ENCODE measurements around the gene DCPS. TPM values are rescaled to one million over a fixed set of nuclear protein-coding genes. Genes with fewer than 3 reads are reported as not detected.
A peak's percentile ranks its signal among the peaks of the same experiment; 100 is the strongest.
"Not testable (repeated sequence)": the region's sequence is repeated elsewhere in the genome, so short reads cannot be mapped to it uniquely, and the experiment has no call there.

The DCPS gene
- total RNA-seq, 1 donor from 2014 or later = 8.8 TPM

GRCh38 chr11:126366064-126366822, 62.4 kb downstream of the DCPS start:
- Mint-ChIP-seq H3K9me3 (no peaks in the 10 kb centered on the region), H3K36me3 (no peaks in the 10 kb centered on the region), H3K4me1 (peaks cover 21% of the 10 kb centered on the region), H3K27me3 (ENCODE audit: low read depth) (no peaks in the 10 kb centered on the region), H3K4me3 (peak overlapping the region; percentile 16), H3K27ac (peak overlapping the region; percentile 74)
- no peak for DNase-seq (ENCODE audit: low spot score in 2 of 2, unreplicated experiment in 2 of 2)
- TF ChIP-seq CTCF (IDR thresholded peaks at IDR 0.05; ENCODE audit: unreplicated experiment) = no peak

- not testable (repeated sequence) for H3K36me3 Mint-ChIP-seq; H3K9me3 Mint-ChIP-seq; H3K4me3 Mint-ChIP-seq; H3K27me3 Mint-ChIP-seq (ENCODE audit: low read depth); DNase-seq (ENCODE audit: low spot score in 2 of 2, unreplicated experiment in 2 of 2)
- Mint-ChIP-seq H3K4me1 (peaks cover 21% of the 10 kb centered on the region), H3K27ac (peak overlapping the region; percentile 74)
These were observed 63.2 kb downstream of the DCPS start for GRCh38 chr11:126366823-126367654.

GRCh38 chr11:126367806-126368205, 63.9 kb downstream of the DCPS start:
- H3K27ac Mint-ChIP-seq; H3K4me3 Mint-ChIP-seq; DNase-seq (ENCODE audit: low spot score in 2 of 2, unreplicated experiment in 2 of 2); H3K27me3 Mint-ChIP-seq (ENCODE audit: low read depth); H3K36me3 Mint-ChIP-seq; H3K9me3 Mint-ChIP-seq: not testable (repeated sequence)
- H3K4me1 Mint-ChIP-seq = peaks cover 21% of the 10 kb centered on the region

GRCh38 chr11:126368336-126369119, 64.7 kb downstream of the DCPS start:
- H3K27me3 Mint-ChIP-seq (ENCODE audit: low read depth); DNase-seq (ENCODE audit: low spot score in 2 of 2, unreplicated experiment in 2 of 2); H3K4me3 Mint-ChIP-seq; H3K9me3 Mint-ChIP-seq; H3K36me3 Mint-ChIP-seq; H3K27ac Mint-ChIP-seq: not testable (repeated sequence)
- peaks cover 25% of the 10 kb centered on the region for H3K4me1 Mint-ChIP-seq

- Mint-ChIP-seq H3K27ac (no peak overlapping the region), H3K36me3 (no peaks in the 10 kb centered on the region), H3K4me3 (no peak overlapping the region), H3K27me3 (ENCODE audit: low read depth) (no peaks in the 10 kb centered on the region), H3K9me3 (no peaks in the 10 kb centered on the region), H3K4me1 (peaks cover 29% of the 10 kb centered on the region)
- no peak for TF ChIP-seq CTCF (IDR thresholded peaks at IDR 0.05; ENCODE audit: unreplicated experiment)
- no peak for DNase-seq (ENCODE audit: low spot score in 2 of 2, unreplicated experiment in 2 of 2)
These were observed 66.2 kb downstream of the DCPS start for GRCh38 chr11:126370016-126370415.

- Mint-ChIP-seq H3K36me3 (no peaks in the 10 kb centered on the region), H3K9me3 (no peaks in the 10 kb centered on the region), H3K4me1 (peaks cover 18% of the 10 kb centered on the region), H3K27ac (no peak overlapping the region), H3K4me3 (no peak overlapping the region), H3K27me3 (ENCODE audit: low read depth) (no peaks in the 10 kb centered on the region)
- no peak for DNase-seq (ENCODE audit: low spot score in 2 of 2, unreplicated experiment in 2 of 2)
- no peak for TF ChIP-seq CTCF (IDR thresholded peaks at IDR 0.05; ENCODE audit: unreplicated experiment)
These were observed 67.7 kb downstream of the DCPS start for GRCh38 chr11:126371595-126371994.

- not testable (repeated sequence) for DNase-seq (ENCODE audit: low spot score in 2 of 2, unreplicated experiment in 2 of 2); H3K27ac Mint-ChIP-seq; H3K9me3 Mint-ChIP-seq; H3K4me3 Mint-ChIP-seq; H3K36me3 Mint-ChIP-seq; H3K27me3 Mint-ChIP-seq (ENCODE audit: low read depth)
- peaks cover 14% of the 10 kb centered on the region for H3K4me1 Mint-ChIP-seq
These were observed 69.7 kb downstream of the DCPS start for GRCh38 chr11:126373389-126374066.

GRCh38 chr11:126374562-126375300, 70.9 kb downstream of the DCPS start:
- H3K9me3 Mint-ChIP-seq; DNase-seq (ENCODE audit: low spot score in 2 of 2, unreplicated experiment in 2 of 2); H3K27ac Mint-ChIP-seq; H3K36me3 Mint-ChIP-seq; H3K27me3 Mint-ChIP-seq (ENCODE audit: low read depth); H3K4me3 Mint-ChIP-seq: not testable (repeated sequence)
- H3K4me1 Mint-ChIP-seq = peaks cover 20% of the 10 kb centered on the region

Data from mesothelial cell of epicardium (in vitro differentiated cells).